Ovary (tissue), 3 donors: ENCODE results near the gene RBM33.

ENCODE experiments used
- EP300 ChIP-seq: sonication (generic); formaldehyde crosslinking; IDR thresholded peaks from one replicate; pipeline ENCODE4 v1.6.1; 2017; ENCODE audit warnings: antibody characterized with exemption
- POLR2A ChIP-seq: fragments of 450-650 bp; IDR thresholded peaks from one replicate; pipeline ENCODE4 v1.6.1; 2017; ENCODE audit warnings: antibody characterized with exemption, mild to moderate bottlenecking, moderate library complexity
- TF ChIP-seq, protein P1 (sequence below), 3 donors: fragments of 450-650 bp in 2 of 3; fragments of 200-600 bp in 1 of 3; IDR thresholded peaks; one replicate each; pipeline versions ENCODE4 v1.5.1 to v1.8.0; 2016 to 2022; ENCODE audit warnings: antibody characterized with exemption in 3 of 3, mild to moderate bottlenecking in 1 of 3
- donor health status: DM: no; HTN: no; CAD: no.

DNA sequence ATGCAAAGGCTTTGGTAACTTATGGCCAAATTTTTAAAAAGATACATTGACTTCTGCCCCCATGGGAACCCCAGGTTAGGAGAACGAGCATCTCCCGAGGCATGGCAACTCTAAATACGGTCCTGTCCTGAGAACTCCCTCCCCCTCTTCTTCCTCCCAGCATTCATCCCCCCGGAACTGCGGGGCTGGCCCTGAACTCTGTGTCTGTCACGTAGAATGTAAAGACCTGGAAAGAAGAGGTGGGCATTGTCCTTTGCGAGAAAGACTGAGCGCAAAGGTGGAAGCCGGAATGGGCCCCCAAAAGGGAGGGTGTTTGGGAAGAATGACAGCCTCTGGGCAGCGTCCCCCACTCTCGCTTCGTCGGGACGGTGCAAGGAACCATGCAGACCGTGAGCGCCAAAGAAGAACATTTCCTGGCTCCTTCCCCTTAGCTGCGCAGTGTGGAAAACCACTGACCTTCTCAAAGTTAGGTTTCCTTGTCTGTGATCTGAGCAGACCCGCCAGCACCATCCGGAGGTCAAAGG lies 146.8 kb downstream of the RBM33 start:
- TF ChIP-seq, protein P1, sequence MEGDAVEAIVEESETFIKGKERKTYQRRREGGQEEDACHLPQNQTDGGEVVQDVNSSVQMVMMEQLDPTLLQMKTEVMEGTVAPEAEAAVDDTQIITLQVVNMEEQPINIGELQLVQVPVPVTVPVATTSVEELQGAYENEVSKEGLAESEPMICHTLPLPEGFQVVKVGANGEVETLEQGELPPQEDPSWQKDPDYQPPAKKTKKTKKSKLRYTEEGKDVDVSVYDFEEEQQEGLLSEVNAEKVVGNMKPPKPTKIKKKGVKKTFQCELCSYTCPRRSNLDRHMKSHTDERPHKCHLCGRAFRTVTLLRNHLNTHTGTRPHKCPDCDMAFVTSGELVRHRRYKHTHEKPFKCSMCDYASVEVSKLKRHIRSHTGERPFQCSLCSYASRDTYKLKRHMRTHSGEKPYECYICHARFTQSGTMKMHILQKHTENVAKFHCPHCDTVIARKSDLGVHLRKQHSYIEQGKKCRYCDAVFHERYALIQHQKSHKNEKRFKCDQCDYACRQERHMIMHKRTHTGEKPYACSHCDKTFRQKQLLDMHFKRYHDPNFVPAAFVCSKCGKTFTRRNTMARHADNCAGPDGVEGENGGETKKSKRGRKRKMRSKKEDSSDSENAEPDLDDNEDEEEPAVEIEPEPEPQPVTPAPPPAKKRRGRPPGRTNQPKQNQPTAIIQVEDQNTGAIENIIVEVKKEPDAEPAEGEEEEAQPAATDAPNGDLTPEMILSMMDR (IDR thresholded peaks at IDR 0.05), result no peak
- TF ChIP-seq POLR2A, result no peak
- TF ChIP-seq EP300, result no peak
